A673 (cell line): ENCODE measurements around the gene ADAMTS12. TPM values are rescaled to one million over a fixed set of nuclear protein-coding genes. Genes with fewer than 3 reads are reported as not detected.
A peak's percentile ranks its signal among the peaks of the same experiment; 100 is the strongest.

Source experiments
- BruUV-seq: library from RNA; stranded (reverse); fragments of 400-500 nt; replicated peaks from 2 replicates; lab custom pipeline; 2021; lab: Mats Ljungman, UMichigan
- CTCF ChIA-PET: fragments of 300-600 bp; sonication (Branson Sonifier 250); formaldehyde crosslinking; loops from one replicate; lab custom pipeline; 2022; ENCODE audit warnings: antibody characterized with exemption; lab: Charles Lee
- POLR2A ChIA-PET: fragments of 300-600 bp; sonication (Branson Sonifier 250); formaldehyde crosslinking; loops from one replicate; lab custom pipeline; 2022; ENCODE audit warnings: antibody characterized with exemption; ENCODE audit not compliant: low non-redundant PET; lab: Charles Lee
- DNase-seq: peaks from one replicate; pipeline ENCODE4 v3.0.0-alpha.2; 2015; ENCODE audit warnings: low spot score
- H3K27ac ChIP-seq: fragments of 200-600 bp; sonication (generic); 2 replicates; pipeline ENCODE4 v1.5.1; 2016; ENCODE audit warnings: mixed run types, low read depth, mild to moderate bottlenecking, mixed read lengths, antibody characterized with exemption, low read length; ENCODE audit not compliant: poor library complexity, severe bottlenecking
- H3K27me3 ChIP-seq: fragments of 200-600 bp; sonication (generic); replicated peaks from 2 replicates; pipeline ENCODE4 v1.6.1; 2017; ENCODE audit warnings: mixed run types, low read depth, mild to moderate bottlenecking, mixed read lengths, antibody characterized with exemption, low read length; ENCODE audit not compliant: insufficient read depth, poor library complexity
- H3K36me3 ChIP-seq: fragments of 200-600 bp; sonication (generic); 2 replicates; pipeline ENCODE4 v1.6.1; 2016; ENCODE audit warnings: mixed run types, mild to moderate bottlenecking, mixed read lengths, antibody characterized with exemption, low read length; ENCODE audit not compliant: insufficient read depth, poor library complexity, severe bottlenecking
- H3K4me1 ChIP-seq: fragments of 200-600 bp; sonication (generic); 2 replicates; pipeline ENCODE4 v1.6.1; 2017; ENCODE audit warnings: mixed run types, mild to moderate bottlenecking, mixed read lengths, antibody characterized with exemption, low read length; ENCODE audit not compliant: insufficient read depth, poor library complexity, severe bottlenecking
- H3K4me3 ChIP-seq: fragments of 200-600 bp; sonication (generic); 2 replicates; pipeline ENCODE4 v1.5.1; 2016; ENCODE audit warnings: low read depth, mixed run types, mild to moderate bottlenecking, mixed read lengths, low read length; ENCODE audit not compliant: poor library complexity, severe bottlenecking
- H3K9me3 ChIP-seq: fragments of 200-600 bp; sonication (generic); 2 replicates; pipeline ENCODE4 v1.6.1; 2016; ENCODE audit warnings: mixed run types, low read depth, mild to moderate bottlenecking, mixed read lengths, antibody characterized with exemption, low read length; ENCODE audit not compliant: poor library complexity, severe bottlenecking
- CTCF ChIP-seq: fragments of 300-800, 200-600 bp; sonication (generic); conservative IDR thresholded peaks from 2 replicates; pipeline ENCODE4 v1.5.1; 2017; ENCODE audit warnings: low read depth, mild to moderate bottlenecking, antibody characterized with exemption, low read length, moderate library complexity, mixed read lengths
- EZH2 ChIP-seq: fragments of 200-600 bp; sonication (generic); IDR thresholded peaks from 2 replicates; pipeline ENCODE4 v1.6.1; 2017; ENCODE audit warnings: borderline replicate concordance, low read depth, mild to moderate bottlenecking, mixed read lengths, antibody characterized with exemption, low read length; ENCODE audit not compliant: poor library complexity, severe bottlenecking
- intact Hi-C: fragments of 100-400 bp; cut with micrococcal nuclease; formaldehyde crosslinking; loops from one replicate; pipeline ENCODE4 v1.10.0; 2022; ENCODE audit not compliant: unreplicated experiment
- total RNA-seq: library from RNA; stranded (reverse); gene quantifications from 2 replicates; pipeline ENCODE4 v1.2.3, GENCODE V29; 2021

The ADAMTS12 gene
- total RNA-seq, 1 experiment from 2014 or later, result 0.84 TPM

- no peak for DNase-seq
- H3K36me3 ChIP-seq, result no peaks in the 10 kb centered on the region
- POLR2A ChIA-PET, result no interaction called here
- intact Hi-C loops, result no loop called here
- CTCF ChIA-PET, result no interaction called here
- peaks cover 58% of the 10 kb centered on the region for H3K27me3 ChIP-seq
- no TSS peak for BruUV-seq
- no peak overlapping the region for H3K27ac ChIP-seq
- TF ChIP-seq EZH2, result no peak
- no peak for TF ChIP-seq CTCF
- no peaks in the 10 kb centered on the region for H3K4me1 ChIP-seq
- no peaks in the 10 kb centered on the region for H3K9me3 ChIP-seq
- no peak overlapping the region for H3K4me3 ChIP-seq
Measured at GRCh38 chr5:33894566-33894965, 2.8 kb upstream of the ADAMTS12 start.

- intact Hi-C loops, result no loop called here
- H3K27me3 ChIP-seq, result peaks cover 58% of the 10 kb centered on the region
- BruUV-seq, result no TSS peak
- DNase-seq, result no peak
- TF ChIP-seq EZH2 (no peak), CTCF (no peak)
- H3K4me1 ChIP-seq, result no peaks in the 10 kb centered on the region
- H3K36me3 ChIP-seq, result no peaks in the 10 kb centered on the region
- H3K27ac ChIP-seq, result no peak overlapping the region
- CTCF ChIA-PET, result no interaction called here
- POLR2A ChIA-PET, result no interaction called here
- no peak overlapping the region for H3K4me3 ChIP-seq
- H3K9me3 ChIP-seq, result no peaks in the 10 kb centered on the region
Measured at GRCh38 chr5:33892620-33893137, 889 bp upstream of the ADAMTS12 start.

GRCh38 chr5:33891446-33891787 lies 373 bp downstream of the ADAMTS12 start:
- no peak for DNase-seq
- ChIA-PET POLR2A (no interaction called here), CTCF (no interaction called here)
- Histone ChIP-seq H3K27ac (no peak overlapping the region), H3K27me3 (peaks cover 56% of the 10 kb centered on the region), H3K4me3 (peak overlapping the region; percentile 23), H3K36me3 (no peaks in the 10 kb centered on the region), H3K4me1 (no peaks in the 10 kb centered on the region), H3K9me3 (no peaks in the 10 kb centered on the region)
- no TSS peak for BruUV-seq
- intact Hi-C loops, result no loop called here
- TF ChIP-seq EZH2, result no peak
- no peak for TF ChIP-seq CTCF
